ENCODE data around the gene MB.

GRCh38 chr22:35564975-35565867, 51.9 kb downstream of the MB start:
- TF ChIP-seq CTCF (IDR thresholded peaks at IDR 0.05) (no peak), POLR2A (IDR thresholded peaks at IDR 0.05) (no peak), POLR2AphosphoS5 (IDR thresholded peaks at IDR 0.05) (no peak), EP300 (IDR thresholded peaks at IDR 0.05) (no peak)
